GM12873 (cell line): Measurements from ENCODE around the gene ZNF408.

Experiments
- TF ChIP-seq, protein P1 (sequence below): IDR thresholded peaks from 2 replicates; pipeline ENCODE4 v1.5.1; 2012; ENCODE audit warnings: low read depth, mild to moderate bottlenecking, moderate library complexity, low read length, control low read depth; ENCODE audit not compliant: insufficient read depth; ENCODE audit errors: missing control alignments

ZNF408 gene

DNA sequence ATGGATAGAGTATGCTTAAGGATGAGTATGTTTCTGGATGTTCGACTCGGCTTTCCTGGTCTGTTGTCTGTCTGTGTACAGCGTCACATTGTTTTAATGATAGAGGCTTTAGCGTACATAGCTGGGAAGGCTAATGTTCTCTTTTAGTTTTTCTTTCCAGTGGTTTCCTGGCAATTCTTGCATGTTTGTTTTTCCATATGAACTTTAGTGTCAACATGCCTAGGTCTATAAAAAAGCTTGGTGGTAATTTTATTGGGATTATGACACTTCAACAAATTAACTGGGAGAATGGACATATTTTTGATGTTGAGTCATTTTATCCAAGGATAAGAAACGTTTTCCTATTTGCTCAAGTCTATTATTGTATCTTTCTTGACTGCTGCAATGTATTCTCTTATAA is 35.8 kb downstream of the ZNF408 start:
- TF ChIP-seq, protein P1, sequence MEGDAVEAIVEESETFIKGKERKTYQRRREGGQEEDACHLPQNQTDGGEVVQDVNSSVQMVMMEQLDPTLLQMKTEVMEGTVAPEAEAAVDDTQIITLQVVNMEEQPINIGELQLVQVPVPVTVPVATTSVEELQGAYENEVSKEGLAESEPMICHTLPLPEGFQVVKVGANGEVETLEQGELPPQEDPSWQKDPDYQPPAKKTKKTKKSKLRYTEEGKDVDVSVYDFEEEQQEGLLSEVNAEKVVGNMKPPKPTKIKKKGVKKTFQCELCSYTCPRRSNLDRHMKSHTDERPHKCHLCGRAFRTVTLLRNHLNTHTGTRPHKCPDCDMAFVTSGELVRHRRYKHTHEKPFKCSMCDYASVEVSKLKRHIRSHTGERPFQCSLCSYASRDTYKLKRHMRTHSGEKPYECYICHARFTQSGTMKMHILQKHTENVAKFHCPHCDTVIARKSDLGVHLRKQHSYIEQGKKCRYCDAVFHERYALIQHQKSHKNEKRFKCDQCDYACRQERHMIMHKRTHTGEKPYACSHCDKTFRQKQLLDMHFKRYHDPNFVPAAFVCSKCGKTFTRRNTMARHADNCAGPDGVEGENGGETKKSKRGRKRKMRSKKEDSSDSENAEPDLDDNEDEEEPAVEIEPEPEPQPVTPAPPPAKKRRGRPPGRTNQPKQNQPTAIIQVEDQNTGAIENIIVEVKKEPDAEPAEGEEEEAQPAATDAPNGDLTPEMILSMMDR = no peak

DNA sequence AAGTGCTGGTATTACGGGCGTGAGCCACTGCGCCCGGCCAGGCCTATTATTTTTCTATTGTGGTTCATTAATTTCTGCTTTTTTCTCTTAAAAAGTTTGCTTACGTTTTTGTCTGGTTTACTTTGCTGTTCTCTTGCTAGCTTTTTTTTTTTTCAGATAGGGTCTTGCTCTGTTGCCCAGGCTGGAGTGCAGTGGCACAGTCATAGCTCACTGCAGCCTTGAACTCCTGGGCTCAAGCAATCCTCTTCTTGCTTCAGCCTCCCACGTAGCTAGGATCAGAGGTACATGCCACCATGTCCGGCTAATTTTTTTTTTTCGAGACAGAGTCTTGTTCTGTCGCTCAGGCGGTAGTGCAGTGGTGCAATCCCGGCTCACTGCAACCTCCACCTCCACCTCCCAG is 36.9 kb downstream of the ZNF408 start:
- TF ChIP-seq, protein P1 = no peak

DNA sequence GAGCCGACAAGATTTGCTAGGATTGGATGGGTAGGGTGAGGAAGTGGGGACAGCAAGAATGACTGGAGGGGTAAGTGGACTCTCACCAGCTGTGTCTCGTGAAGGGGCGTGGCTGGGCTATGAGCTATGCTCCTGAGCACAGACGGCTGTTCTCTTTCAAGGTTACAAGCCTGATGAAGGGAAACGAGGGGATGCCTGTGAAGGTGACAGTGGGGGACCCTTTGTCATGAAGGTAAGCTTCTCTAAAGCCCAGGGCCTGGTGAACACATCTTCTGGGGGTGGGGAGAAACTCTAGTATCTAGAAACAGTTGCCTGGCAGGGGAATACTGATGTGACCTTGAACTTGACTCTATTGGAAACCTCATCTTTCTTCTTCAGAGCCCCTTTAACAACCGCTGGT is 38.1 kb downstream of the ZNF408 start:
- TF ChIP-seq, protein P1 = no peak

DNA sequence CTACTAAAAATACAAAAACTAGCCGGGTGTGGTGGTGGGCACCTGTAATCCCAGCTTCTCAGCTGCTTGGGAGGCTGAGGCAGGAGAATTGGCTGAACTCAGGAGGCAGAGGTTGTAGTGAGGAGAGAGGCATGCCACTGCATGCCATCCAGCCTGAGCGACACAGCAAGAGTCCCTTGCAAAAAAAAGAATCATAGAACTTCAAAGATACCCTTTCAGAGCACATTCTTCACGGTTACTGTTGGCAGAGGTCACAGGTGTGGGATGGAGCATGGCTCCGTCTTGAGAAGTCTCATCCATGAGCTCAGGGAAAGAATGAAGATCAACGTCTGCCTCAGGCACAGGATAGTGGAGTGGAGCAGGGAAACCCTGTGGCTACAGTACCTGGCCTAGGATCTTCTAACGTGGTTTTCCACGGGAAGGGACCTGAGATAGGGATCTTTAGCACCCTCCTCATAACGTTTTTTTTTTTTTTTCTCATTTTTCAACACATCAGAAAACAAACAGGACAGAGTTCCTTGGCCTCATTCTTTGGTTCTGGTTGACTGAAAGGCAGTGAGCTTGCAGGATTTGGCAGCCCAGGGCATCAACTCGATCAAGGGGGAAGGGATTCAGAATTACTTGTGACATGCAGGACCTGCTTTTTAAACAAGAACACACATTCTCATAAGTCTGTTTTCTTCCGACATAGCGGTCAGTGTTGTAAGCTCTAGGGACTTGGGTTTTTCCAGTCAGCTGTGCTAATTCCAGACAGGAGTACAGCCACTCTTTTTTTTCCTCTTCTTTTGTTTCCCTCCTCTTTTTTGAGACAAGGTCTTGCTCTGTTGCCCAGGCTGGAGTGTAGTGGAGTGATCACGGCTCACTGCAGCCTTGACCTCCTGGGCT is 41.0 kb downstream of the ZNF408 start:
- TF ChIP-seq, protein P1 = no peak

DNA sequence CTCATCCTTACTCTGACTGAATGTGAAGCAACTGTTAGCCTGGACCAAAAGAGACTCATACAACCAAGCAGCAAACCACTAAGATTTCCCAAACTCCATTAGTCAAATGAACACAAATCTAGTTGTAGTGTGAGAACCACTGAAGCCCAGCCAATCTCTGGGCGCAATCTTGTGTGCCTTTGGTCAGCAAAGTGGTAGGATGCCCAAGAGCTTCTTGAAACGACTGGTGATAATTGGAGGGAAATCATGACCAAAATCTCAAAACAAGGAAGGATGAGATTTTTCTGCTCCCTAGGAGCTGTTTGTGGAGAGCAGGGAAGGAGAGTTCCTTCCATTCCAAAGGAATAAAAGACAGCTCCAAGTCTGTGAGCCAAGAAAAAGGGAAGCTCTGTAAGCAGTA is 42.2 kb downstream of the ZNF408 start:
- TF ChIP-seq, protein P1 = no peak

DNA sequence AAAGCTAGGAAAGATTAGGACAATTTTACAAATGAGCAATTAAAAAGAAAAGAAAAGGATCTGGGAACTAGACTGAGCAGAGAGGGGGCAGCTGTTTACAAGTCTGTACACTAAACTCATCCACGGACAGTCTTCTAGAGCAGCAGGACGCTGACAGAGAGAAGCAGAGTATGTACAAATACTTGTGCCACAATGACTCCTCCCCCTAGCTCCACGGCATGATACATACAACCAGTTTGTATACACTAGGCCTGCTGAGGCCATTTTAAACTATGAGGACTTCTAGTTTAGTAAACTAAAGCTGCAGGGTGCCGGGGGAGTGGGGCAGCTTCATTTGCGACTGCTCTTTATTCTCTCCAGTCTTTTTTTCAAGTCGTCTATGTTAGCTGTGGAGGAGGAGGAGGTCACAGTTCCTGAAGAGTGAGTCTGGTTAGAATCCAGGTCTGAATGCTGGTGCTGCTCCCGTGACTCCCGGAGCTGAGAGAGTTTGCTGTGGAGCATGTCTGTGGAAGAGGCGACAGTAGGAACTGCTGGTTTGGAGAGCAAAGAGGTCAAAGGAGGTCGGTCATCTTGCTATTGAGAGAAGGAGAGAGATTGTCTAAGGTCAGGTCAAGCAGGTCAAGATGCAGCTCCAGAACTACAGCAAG is 43.0 kb downstream of the ZNF408 start:
- TF ChIP-seq, protein P1 = no peak

DNA sequence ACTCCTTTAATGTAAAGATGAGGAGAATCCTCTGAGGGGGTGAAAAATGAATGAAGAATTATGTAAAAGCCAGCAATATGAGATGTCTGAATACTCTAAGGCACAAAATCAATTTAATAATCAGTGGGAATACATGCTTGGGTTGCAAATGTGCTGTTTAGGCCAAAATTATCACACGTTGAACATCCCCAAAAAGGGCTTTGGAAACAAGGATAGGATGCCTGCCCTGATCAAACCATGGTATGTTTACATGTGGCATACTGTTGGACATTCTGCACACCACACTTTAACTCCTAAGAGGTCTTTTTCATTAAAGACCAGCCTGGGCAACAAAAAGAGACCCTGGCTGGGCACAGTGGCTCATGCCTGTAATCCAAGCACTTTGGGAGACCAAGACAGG is 44.5 kb downstream of the ZNF408 start:
- TF ChIP-seq, protein P1 = no peak
